ACHN (cell line): ENCODE data around the gene DLG2.
"Not testable (repeated sequence)": the region's sequence is repeated elsewhere in the genome, so short reads cannot be mapped to it uniquely, and the experiment has no call there.

Source experiments
- DNase-seq: peaks from one replicate; pipeline ENCODE4 v3.0.0-alpha.2; 2015
- in situ Hi-C: cut with HindIII; loops from 2 replicates; pipeline ENCODE4 v1.10.0; 2017; ENCODE audit warnings: low sequenced_read_pairs, low pct_ligation_motif_present, low pct_unique_long_range_greater_than_20kb

Gene DLG2

DNA sequence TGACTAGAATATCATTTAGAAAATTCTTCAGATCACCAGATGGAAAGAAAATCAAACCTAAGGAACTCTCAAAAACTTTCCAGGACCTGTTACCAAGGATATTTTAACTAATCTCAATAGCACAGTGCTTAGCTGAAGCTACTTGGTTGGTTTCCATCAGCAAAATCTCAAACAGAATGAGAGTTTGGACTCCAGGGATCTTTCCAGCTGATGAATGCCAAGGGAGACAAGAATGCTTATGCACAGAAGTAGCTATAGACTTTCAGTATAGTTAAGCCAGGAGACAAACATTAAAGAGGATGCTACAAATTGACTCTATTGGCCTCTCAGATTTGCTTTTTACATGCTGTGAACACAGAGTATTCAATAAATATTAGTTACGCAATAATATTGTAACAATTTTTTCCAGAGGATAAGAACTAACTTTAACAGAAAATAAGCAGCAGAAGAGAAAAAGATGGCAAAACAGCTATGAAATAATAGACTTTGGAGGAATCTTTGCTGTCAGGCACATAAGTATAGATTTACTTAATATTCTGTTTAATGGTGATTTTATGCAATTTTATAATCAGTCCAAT lies 331.4 kb downstream of the DLG2 start:
- in situ Hi-C loops: no loop called here
- DNase-seq: no peak

DNA sequence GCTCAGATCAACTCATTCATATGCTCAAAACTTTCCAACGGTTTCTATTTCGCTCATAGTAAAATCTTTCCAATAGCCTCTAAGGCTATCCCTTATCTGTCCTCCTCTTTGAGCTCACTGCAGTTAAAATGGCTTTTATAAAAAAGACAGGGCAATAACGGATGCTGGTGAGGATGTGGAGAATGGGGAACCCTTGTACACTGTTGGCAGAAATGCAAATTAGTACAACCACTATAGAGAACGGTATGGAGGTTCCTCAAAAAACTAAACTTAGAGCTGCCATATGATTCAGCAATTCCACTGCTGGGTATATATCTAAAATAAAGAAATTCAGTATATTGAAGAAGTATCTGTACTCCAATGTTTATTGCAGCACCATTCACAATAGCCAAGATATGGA lies 345.6 kb downstream of the DLG2 start:
- in situ Hi-C loops: no loop called here
- no peak for DNase-seq

DNA sequence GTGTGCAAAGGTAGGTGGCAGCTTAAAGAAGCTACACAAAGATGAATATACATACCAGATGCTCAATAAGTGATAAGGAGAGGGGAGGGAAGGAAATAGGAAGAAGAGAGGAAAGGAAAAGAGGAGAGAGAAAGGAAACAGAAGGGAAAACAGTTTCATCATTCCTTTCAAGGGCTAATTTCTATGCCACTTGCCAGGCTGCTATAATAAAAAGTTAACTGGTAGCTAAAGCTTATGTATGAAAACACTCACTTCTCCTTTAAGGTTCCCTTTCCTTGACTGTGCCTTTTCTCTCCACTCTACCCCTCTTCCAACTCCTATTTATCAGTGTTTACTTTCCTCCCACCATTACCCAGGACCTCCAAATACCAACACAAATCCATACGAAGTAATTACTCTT lies 347.9 kb downstream of the DLG2 start:
- DNase-seq: no peak
- in situ Hi-C loops: no loop called here

DNA sequence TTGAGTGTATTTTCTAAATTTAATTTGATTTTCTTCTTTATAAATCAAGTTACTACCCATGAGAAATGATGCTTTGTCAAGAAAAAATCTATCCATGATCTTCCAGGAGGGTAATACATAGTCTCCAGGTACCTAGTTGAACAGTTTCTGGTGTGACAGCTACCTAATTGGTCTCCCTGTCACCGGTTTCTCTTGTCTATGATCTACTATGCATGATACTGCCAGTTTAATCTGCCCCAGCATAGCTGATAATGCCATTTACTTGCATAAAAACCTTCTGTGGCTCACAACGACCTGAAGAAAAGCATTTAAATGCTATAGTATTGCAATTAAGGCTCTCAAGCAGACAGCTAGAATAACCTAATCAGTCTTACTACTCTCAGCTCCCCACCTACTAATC lies 349.5 kb downstream of the DLG2 start:
- in situ Hi-C loops: no loop called here
- no peak for DNase-seq

DNA sequence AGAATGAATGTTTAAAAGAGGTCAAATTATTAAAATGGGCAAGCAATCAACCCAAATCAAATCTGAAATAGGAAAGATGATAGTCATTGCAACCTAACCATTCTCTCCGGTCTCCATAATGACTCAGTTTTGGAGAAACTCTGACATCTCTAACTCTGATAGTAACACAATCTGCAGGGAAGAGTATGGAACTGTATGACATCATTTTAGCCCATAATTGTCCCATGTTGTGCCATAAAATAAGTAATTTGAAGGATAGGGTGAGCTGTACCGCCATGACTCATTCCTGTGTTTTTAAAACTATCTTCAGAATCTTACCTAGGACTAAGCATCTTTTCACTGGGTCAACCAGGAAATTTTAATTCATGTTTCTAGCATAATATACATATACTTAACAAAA lies 350.8 kb downstream of the DLG2 start:
- in situ Hi-C loops: no loop called here
- DNase-seq: no peak

DNA sequence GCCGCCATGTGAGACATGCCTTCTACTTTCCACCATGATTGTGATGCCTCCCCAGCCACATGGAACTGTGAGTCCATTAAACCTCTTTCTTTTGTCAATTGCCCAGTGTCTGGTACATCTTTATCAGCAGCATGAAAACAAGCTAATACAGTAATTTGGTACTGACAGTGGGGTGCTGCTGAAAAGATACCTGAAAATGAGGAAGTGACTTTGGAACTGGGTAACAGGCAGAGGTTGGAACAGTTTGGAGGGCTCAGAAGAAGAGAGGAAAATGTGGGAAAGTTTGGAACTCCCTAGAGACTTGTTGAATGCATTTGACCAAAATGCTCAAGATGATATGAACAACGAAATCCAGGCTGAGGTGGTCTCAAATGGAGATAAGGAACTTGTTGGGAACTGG lies 356.8 kb downstream of the DLG2 start:
- DNase-seq, in situ Hi-C loops: not testable (repeated sequence)

DNA sequence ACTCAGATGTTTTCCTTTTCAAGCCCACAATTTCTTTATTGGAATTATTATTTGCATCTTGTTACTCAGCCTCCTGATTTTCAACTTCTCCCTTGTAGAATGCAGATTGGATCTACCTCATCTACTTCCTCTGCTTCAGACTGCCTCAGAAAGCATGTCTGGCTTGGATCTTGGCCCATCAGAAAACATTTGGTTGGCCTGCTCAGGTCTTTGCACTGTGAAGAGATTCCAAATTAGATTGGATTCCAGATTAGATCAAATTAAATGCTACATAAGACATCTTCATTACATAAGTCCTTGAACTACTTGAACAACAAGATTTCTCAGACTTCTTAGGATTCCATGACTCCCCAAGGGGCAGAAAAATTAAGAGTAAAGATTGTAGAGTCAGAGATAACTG lies 358.0 kb downstream of the DLG2 start:
- in situ Hi-C loops: no loop called here
- no peak for DNase-seq

DNA sequence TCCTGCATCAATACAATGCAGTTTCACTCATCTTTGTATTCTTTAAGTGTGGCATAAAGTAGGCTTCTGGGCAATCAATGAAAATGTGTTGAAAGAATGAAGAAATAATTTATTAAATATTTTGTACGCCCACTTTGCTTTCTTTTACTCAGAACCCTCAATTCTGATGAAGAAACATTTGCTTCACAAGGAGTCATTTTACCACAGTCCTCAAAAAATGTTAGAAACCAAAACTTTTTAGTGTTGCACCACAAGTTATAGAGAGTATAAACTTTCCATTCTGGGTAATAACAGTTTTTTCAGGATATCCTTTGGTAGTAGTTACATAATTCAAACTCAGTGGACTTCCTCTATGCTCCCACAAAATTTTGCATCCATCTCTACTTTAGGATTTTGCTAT lies 360.5 kb downstream of the DLG2 start:
- no peak for DNase-seq
- in situ Hi-C loops: no loop called here

DNA sequence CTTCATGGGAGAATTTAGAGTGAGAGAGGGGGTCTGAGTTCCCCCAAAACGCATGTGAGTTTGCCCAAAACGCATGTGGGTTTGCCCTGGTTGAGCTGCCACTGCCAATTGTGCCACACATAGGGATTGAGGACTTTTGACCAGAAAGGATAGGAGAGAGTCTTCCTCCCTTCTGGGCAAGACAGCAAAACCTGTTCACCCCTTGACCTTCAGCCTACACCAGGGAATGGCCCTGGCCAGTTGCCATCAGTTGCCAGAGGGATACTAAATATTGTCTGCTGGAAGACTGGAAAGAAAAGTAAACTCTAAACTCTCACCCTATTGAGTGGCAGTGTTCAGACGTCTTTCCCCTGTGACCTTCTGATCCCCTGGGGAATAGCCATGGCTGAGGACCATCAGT lies 363.8 kb downstream of the DLG2 start:
- in situ Hi-C loops: no loop called here
- no peak for DNase-seq

DNA sequence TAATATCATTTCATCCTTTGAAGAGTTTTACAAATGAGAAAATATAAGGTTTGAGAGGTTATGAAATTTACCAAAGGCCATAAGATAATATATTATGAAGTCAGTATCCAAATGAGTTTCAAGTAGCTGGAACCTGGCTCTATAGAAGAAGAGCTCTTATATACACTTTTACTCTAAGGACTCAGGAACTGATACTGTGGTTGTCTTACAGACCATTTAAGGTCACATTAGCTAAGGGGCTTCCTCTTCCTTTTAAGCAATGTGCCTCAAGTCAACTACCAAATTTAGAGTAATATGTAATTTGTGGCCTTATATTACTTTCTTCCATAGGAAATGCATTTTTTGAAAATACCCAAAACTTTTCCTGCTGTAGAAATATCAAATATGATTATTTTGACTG lies 369.3 kb downstream of the DLG2 start:
- no peak for DNase-seq
- in situ Hi-C loops: no loop called here

DNA sequence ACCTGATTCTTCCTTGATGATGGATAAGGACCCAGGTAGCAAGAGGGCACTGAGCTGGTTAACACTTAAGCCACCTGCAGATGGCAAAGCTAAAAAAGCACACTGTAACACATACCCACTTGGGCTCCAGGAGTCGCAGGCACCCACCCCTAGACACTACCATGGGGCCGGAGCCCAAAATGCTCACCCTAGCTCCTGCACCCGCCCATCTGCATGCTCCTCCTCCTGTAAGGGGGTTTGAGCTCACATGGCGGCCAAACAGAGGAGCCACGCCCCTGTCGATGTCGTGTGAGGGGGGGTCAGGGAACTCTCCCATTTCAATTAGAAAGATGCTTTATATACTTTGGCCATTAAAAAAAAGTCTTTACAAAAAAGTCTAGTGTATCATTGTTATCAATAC lies 370.7 kb downstream of the DLG2 start:
- DNase-seq: no peak

DNA sequence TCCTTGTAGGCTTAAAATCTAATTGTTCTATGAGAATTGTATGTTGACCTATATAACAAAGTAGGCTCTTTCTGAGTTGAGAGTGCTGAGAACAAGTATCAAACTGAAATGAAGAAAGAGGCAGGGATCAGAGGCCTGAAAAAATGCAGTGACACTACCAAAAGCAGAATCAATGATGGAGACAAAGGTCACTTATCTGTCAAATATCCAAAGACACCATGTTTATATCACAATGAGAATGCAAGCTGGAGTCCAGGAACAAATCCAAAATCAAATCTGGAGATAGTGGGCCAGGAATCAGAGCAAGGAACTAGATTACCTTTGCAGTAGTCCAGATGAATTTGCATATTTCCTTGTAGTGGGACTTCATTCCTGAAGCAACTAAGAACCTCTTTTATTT lies 377.7 kb downstream of the DLG2 start:
- no peak for DNase-seq
- in situ Hi-C loops: no loop called here

More for the DNA sequence above, 370.7 kb downstream of the DLG2 start:
- in situ Hi-C loops: no loop called here

DNA sequence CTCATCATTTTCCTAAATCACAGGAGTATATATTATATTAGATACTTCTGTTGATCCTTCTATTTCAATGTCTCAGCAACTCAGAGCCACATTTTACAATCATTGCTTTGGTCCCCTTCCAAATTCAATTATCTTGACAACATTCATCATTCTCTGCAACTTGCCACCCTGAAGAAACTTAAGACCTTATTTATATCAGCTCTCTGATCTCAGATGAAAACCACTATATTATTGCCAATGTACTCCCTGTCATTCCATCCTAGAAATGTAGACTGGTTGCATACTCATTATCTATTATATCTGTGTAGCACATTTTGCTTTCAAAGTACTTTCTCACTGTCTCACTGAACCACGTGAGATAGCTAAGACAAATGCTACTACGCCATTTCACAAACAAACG lies 379.3 kb downstream of the DLG2 start:
- no peak for DNase-seq
- in situ Hi-C loops: no loop called here

DNA sequence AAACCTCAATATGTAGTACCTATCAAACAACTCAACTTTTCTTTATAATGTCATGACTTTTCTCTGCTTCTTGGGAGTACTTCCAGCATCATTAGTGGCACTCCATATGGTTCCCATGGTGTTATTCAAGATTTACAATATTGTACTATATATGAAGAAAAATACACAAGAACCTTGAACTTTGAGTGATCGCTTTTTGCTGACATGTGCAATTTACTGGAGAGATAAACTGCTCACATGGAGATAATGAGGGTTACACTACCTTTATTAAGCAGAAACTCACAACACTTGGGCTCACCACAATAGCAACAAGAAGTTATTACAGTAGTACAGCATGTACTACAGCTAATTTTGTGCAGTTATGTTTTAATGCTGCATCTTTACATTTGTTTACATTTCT lies 388.2 kb downstream of the DLG2 start:
- in situ Hi-C loops: no loop called here

DNA sequence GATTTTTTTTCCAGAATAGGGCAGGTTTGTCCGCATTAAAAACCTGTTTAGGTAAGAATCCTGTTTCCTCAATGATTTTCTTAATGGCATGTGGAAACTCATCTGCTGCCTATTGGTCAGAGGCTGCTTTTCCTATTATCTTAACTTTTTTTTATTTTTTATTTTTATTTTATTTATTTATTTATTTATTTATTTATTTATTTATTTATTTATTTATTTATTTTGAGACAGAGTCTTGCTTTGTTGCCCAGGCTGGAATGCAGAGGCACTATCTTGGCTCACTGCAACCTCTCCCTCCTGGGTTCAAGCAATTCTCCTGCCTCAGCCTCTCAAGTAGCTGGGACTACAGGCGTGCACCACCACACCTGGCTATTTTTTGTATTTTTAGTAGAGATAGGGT lies 389.1 kb downstream of the DLG2 start:
- in situ Hi-C loops: not testable (repeated sequence)

More for the DNA sequence above, 388.2 kb downstream of the DLG2 start:
- no peak for DNase-seq

DNA sequence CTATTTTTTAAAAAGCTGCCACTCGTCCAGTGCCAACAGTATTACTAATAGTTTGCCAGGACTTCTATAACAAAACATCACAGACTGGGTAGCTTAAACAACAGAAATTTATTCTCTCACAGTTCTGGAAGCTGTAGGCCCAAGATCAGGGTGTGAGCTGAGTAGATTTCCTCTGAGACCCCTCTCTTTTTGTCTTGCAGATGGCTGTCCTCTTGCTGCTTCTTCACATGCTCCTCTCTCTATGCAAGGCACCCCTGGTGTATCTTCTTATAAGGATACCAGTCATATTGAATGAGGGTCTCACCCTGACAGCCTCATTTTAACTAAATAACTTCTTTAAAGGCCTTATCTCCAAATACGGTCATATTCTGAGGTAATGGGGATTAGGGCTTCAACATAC lies 390.9 kb downstream of the DLG2 start:
- in situ Hi-C loops: no loop called here
- DNase-seq: no peak

More for the DNA sequence above, 389.1 kb downstream of the DLG2 start:
- not testable (repeated sequence) for DNase-seq

DNA sequence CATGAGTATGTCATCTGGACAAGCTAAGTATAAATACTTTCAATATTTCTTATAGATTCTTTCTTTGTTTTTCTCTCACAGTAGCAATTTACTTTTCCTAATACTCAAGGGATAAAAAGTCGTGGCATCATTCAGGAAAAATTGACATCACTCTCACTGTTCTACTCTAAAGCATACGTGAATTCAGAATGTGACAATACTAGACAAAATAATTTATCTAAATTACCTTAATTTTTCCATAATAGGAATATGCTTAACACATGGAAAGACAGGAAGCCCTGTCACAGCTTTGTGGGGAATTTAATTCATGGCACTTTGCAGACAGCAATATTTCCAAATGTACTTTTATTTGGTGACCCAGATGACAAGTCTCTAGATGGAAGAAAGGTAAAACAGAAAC lies 394.6 kb downstream of the DLG2 start:
- DNase-seq: no peak
- in situ Hi-C loops: no loop called here

DNA sequence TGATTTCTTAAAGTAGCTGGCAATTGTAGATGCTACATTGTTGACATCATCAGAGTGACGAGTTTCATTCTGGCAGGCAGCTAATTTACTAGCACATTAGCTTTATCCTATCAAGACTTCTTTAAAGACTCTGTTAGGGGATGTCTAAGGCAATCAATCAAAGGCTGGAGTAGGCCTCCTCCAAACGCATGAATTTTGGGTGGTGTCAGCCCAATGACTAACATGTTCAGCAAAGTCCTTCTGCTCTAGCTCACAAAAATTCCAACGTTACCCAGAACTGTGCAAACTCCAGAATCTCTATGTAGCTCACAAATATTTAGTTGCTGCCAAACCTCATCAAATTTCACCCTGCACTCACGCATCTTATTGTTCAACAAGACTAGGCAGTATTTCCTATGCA lies 395.6 kb downstream of the DLG2 start:
- no peak for DNase-seq
- in situ Hi-C loops: no loop called here

DNA sequence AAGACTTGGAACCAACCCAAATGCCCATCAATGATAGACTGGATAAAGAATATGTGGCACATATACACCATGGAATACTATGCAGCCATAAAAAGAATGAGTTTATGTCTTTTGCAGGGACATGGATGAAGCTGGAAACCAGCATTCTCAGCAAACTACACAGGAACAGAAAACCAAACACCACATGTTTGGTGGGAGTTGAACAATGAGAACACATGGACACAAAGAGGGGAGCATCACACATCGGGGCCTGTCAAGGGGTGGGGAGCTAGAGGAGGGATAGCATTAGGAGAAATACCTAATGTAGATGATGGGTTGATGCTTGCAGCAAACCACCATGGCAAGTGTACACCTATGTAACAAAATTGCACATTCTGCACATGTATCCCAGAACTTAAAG lies 397.4 kb downstream of the DLG2 start:
- DNase-seq, in situ Hi-C loops: not testable (repeated sequence)

DNA sequence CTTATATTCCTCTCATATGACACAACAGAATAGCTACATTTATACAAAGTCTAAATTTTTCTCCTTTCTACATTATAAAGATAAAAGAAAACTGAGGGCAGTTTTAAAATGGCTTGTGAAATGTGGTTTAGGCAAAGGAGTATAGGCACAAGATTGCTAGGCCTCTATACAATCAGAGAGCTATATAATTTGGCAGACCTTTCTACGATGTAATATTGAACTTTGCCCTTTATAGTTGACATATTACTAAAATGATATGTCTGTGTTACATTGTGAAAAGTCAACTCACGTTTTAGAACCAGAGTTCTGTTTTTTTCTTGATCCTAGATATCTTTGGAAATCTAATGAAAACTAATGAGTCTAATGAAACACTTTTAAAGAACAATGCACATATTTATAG lies 430.2 kb downstream of the DLG2 start:
- in situ Hi-C loops: no loop called here
- DNase-seq: no peak

DNA sequence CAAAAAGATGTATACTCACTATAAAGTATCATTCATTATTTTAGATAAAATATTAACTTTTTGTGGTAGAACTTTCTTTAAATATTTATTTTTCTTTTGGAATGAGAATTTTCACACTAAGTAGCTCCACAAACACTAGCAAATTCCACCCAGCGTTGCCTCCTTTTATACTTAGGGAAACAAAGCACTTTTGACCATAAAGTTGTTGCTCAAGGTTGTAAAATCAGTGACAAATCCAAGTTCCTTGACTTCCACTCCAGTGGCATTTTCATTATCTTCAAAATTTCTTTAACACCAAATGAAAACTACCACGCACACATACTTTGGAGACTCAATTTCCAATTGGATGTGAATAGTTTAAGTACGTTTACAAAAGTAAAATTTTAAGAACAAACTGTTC lies 431.2 kb downstream of the DLG2 start:
- no peak for DNase-seq
- in situ Hi-C loops: no loop called here
